NCI-H128 (cell line): ENCODE measurements around the gene TRABD2A.
"Not testable (repeated sequence)": the region's sequence is repeated elsewhere in the genome, so short reads cannot be mapped to it uniquely, and the experiment has no call there.

Source experiments
- DNase-seq: peaks from one replicate; lab custom pipeline; 2025; ENCODE audit not compliant: unreplicated experiment; lab: John Stamatoyannopoulos, UW

The TRABD2A gene

GRCh38 chr2:84785950-84786349 is 94.9 kb downstream of the TRABD2A start:
- DNase-seq = no peak

GRCh38 chr2:84782717-84783442 is 98.0 kb downstream of the TRABD2A start:
- DNase-seq = no peak

GRCh38 chr2:84781942-84782716 is 98.8 kb downstream of the TRABD2A start:
- no peak for DNase-seq

GRCh38 chr2:84779781-84780180 is 101.1 kb downstream of the TRABD2A start:
- DNase-seq = no peak

GRCh38 chr2:84778911-84779690 is 101.8 kb downstream of the TRABD2A start:
- no peak for DNase-seq

GRCh38 chr2:84776011-84776410 is 104.9 kb downstream of the TRABD2A start:
- no peak for DNase-seq

GRCh38 chr2:84773562-84773961 is 107.3 kb downstream of the TRABD2A start:
- not testable (repeated sequence) for DNase-seq
